Measurements from ENCODE around the gene UCN3.
"Not testable (repeated sequence)": the region's sequence is repeated elsewhere in the genome, so short reads cannot be mapped to it uniquely, and the experiment has no call there.

The UCN3 gene

GRCh38 chr10:5354068-5354467, 10.7 kb upstream of the UCN3 start:
- Mint-ChIP-seq H3K4me3 (no peak overlapping the region), H3K27ac (no peak overlapping the region), H3K36me3 (ENCODE audit: low read depth) (no peaks in the 10 kb centered on the region), H3K4me1 (ENCODE audit: low read depth) (peaks cover 5% of the 10 kb centered on the region), H3K27me3 (ENCODE audit: low read depth) (peaks cover 9% of the 10 kb centered on the region), H3K9me3 (peaks cover 3% of the 10 kb centered on the region)

DNA sequence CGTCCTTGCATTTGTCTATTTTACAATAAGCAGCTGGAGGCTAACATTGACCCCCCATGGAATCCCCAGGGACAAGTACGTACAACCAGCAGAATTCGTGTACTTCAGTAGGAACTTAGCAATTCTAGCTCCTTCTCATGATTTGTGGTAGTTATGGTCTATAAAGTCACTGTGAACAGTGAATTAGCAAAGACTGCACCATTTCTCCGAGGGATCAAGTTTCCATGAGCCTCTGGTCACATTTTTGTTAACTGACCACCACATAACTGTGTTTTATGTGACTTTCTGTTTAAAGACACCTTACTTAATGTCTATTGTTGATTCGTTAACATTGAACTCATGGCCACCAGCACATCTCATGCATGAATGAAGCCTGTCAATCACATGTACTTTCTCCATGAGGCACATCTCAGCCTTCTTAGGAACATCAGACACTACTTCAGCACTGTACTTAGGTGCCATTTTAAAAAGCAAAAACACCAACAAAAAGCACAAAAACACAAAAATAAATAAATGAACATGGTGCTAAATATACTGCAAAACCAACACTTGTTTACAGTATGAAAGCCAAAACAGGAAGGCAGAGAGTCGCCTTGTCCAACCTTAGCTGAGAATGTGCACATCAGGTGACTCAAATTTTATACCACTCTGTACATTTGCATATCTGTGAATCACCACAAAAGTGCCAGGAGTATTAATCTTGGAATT, 9.0 kb upstream of the UCN3 start:
- H3K4me3 Mint-ChIP-seq, result no peak overlapping the region
- peaks cover 3% of the 10 kb centered on the region for H3K9me3 Mint-ChIP-seq
- H3K27me3 Mint-ChIP-seq (ENCODE audit: low read depth), result peaks cover 9% of the 10 kb centered on the region
- H3K27ac Mint-ChIP-seq, result no peak overlapping the region
- H3K4me1 Mint-ChIP-seq (ENCODE audit: low read depth), result peaks cover 5% of the 10 kb centered on the region
- no peaks in the 10 kb centered on the region for H3K36me3 Mint-ChIP-seq (ENCODE audit: low read depth)

GRCh38 chr10:5356302-5356763, 8.4 kb upstream of the UCN3 start:
- Mint-ChIP-seq H3K36me3 (ENCODE audit: low read depth) (no peaks in the 10 kb centered on the region), H3K4me3 (no peak overlapping the region), H3K9me3 (peaks cover 3% of the 10 kb centered on the region), H3K4me1 (ENCODE audit: low read depth) (peaks cover 5% of the 10 kb centered on the region), H3K27ac (no peak overlapping the region), H3K27me3 (ENCODE audit: low read depth) (peaks cover 10% of the 10 kb centered on the region)

GRCh38 chr10:5360318-5360915, 4.3 kb upstream of the UCN3 start:
- Mint-ChIP-seq H3K4me3 (no peak overlapping the region), H3K36me3 (ENCODE audit: low read depth) (no peaks in the 10 kb centered on the region), H3K27me3 (ENCODE audit: low read depth) (peaks cover 34% of the 10 kb centered on the region), H3K4me1 (ENCODE audit: low read depth) (peaks cover 5% of the 10 kb centered on the region), H3K27ac (no peak overlapping the region), H3K9me3 (peaks cover 3% of the 10 kb centered on the region)

GRCh38 chr10:5361966-5362365, 2.8 kb upstream of the UCN3 start:
- no peak overlapping the region for H3K4me3 Mint-ChIP-seq
- peaks cover 5% of the 10 kb centered on the region for H3K4me1 Mint-ChIP-seq (ENCODE audit: low read depth)
- H3K9me3 Mint-ChIP-seq, result peaks cover 3% of the 10 kb centered on the region
- H3K27ac Mint-ChIP-seq, result no peak overlapping the region
- H3K27me3 Mint-ChIP-seq (ENCODE audit: low read depth), result peaks cover 45% of the 10 kb centered on the region
- no peaks in the 10 kb centered on the region for H3K36me3 Mint-ChIP-seq (ENCODE audit: low read depth)

GRCh38 chr10:5362873-5363272, 1.9 kb upstream of the UCN3 start:
- Mint-ChIP-seq H3K4me3 (no peak overlapping the region), H3K36me3 (ENCODE audit: low read depth) (no peaks in the 10 kb centered on the region), H3K27ac (no peak overlapping the region), H3K4me1 (ENCODE audit: low read depth) (peaks cover 5% of the 10 kb centered on the region), H3K9me3 (peaks cover 3% of the 10 kb centered on the region), H3K27me3 (ENCODE audit: low read depth) (peaks cover 43% of the 10 kb centered on the region)

DNA sequence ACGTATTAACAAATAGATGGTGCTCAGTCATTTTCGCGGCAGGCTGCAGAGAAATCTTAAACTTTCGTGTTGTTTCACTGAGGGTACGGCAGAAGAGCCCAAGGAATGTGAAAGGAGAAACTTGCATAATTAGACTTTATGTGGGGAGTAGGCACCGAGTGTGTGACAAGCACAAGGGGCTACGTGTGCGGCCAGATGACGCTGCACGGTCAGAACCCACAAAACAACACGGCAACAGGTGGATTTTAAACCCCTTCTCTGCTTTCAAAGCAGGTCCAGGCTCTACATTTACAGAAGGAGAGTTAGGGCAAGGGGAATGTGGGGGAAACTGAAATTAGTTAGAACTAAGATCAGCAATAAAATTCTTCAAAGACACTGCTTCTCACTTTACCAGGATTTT, 392 bp upstream of the UCN3 start:
- H3K9me3 Mint-ChIP-seq, result no peaks in the 10 kb centered on the region
- H3K4me1 Mint-ChIP-seq (ENCODE audit: low read depth), result peaks cover 5% of the 10 kb centered on the region
- no peaks in the 10 kb centered on the region for H3K36me3 Mint-ChIP-seq (ENCODE audit: low read depth)
- H3K27me3 Mint-ChIP-seq (ENCODE audit: low read depth), result peaks cover 36% of the 10 kb centered on the region
- H3K4me3 Mint-ChIP-seq, result no peak overlapping the region
- H3K27ac Mint-ChIP-seq, result peak overlapping the region; percentile 27

DNA sequence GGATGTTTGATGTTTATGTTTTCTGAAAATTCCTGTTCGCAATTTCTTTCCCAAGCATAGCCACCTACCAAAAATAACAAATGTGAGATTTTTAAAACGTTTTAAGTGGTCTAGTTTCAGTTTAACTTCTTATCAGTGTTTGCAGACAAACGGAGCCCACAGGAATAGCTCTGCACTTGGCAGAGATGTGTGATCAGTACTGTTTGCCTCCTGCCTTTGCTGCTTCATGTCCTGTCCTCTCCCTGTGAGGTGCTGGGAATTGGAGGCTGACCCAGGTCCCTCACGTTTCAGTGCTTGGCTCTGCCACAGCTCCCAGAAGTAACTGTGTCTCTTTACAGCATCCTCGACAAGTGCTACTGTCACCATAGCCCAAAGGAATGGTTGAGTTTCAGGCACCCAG, 1.2 kb downstream of the UCN3 start:
- Mint-ChIP-seq H3K4me1 (ENCODE audit: low read depth) (peaks cover 5% of the 10 kb centered on the region), H3K27ac (no peak overlapping the region), H3K4me3 (no peak overlapping the region), H3K36me3 (ENCODE audit: low read depth) (no peaks in the 10 kb centered on the region), H3K9me3 (peaks cover 7% of the 10 kb centered on the region), H3K27me3 (ENCODE audit: low read depth) (peaks cover 36% of the 10 kb centered on the region)

DNA sequence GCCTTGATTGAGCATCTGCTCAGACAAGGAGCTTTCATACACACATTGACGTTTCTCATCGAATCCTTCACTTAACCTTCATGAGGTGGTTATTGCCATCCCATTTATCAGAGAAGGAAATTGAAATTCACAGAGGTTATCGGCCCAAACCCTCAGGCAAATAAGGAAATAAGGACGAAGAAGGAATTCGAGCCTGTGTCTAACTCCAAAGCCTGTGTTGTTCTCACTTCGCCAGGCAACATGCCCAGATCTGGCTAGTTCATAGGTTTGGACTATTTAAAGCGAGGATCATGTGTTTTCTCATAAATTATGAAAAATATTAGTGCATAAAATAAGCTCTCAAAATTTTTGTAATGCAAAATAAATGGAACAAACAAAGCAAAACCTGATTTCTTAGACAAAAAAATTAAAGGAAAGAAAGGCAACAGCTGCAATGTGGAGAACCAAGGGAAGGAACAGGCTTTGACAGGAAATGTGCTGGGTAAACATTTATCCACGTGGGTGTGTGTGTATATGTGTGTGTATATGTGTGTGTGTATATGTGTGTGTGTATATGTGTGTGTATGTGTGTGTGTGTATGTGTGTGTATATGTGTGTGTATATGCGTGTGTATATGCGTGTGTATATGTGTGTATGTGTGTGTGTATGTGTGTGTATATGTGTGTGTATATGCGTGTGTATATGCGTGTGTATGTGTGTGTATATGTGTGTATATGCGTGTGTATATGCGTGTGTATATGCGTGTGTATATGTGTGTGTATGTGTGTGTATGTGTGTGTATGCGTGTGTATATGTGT, 4.8 kb downstream of the UCN3 start:
- Mint-ChIP-seq H3K9me3 (peaks cover 12% of the 10 kb centered on the region), H3K4me1 (ENCODE audit: low read depth) (peaks cover 5% of the 10 kb centered on the region), H3K27me3 (ENCODE audit: low read depth) (peaks cover 14% of the 10 kb centered on the region), H3K4me3 (no peak overlapping the region), H3K36me3 (ENCODE audit: low read depth) (no peaks in the 10 kb centered on the region), H3K27ac (no peak overlapping the region)

DNA sequence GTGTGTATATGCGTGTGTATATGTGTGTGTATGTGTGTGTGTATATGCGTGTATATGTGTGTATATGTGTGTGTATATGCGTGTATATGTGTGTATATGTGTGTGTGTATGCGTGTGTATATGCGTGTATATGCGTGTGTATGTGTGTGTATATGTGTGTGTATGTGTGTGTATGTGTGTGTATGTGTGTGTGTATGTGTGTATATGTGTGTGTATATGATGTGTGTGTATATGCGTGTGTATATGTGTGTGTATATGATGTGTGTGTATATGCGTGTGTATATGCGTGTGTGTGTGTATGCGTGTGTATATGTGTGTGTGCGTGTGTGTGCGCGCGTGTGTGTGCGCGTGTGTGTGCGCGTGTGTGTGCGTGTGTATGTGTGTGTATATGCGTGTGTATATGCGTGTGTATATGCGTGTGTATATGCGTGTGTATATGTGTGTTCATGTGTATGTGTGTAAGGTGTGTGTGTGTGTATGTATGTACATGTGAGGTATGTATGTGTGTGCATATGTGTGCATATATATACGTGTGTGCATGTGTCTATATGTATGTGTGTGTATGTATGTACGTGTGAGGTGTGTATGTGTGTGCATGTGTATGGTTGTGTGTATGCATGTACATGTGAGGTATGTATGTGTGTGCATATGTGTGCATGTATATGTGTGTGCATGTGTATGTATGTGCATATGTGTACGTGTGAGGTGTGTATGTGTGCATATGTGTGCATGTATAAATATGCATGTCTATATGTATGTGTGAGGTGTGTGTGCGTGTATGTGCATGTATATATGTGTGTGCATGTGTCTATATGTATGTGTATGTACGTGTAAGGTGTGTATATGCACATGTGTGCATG, 6.0 kb downstream of the UCN3 start:
- Mint-ChIP-seq H3K9me3 (peaks cover 12% of the 10 kb centered on the region), H3K27me3 (ENCODE audit: low read depth) (peaks cover 10% of the 10 kb centered on the region), H3K27ac (peak overlapping the region; percentile 8), H3K4me1 (ENCODE audit: low read depth) (peaks cover 2% of the 10 kb centered on the region), H3K36me3 (ENCODE audit: low read depth) (no peaks in the 10 kb centered on the region), H3K4me3 (no peak overlapping the region)

DNA sequence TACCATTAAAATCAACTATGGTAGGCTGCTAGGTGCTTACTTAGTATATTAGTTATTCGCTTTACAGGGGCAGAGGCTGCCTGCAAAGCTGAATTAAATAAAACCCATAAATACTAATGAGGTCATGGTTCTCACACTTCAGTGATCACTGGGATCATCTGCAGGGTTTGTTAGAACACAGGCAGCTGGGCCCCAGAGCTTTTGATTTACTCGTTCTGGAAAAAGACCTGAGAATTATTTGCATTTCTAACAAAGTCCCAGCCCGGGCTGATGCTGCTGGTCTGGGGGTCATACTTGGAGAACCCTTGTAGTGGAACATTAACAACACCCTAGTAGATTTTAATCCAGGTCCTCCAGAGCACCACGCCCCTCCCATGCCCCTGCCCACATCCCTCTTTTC, 8.5 kb downstream of the UCN3 start:
- H3K4me3 Mint-ChIP-seq, result no peak overlapping the region
- H3K9me3 Mint-ChIP-seq, result peaks cover 12% of the 10 kb centered on the region
- H3K27ac Mint-ChIP-seq, result no peak overlapping the region
- H3K4me1 Mint-ChIP-seq (ENCODE audit: low read depth), result peaks cover 2% of the 10 kb centered on the region
- H3K36me3 Mint-ChIP-seq (ENCODE audit: low read depth), result no peaks in the 10 kb centered on the region
- no peaks in the 10 kb centered on the region for H3K27me3 Mint-ChIP-seq (ENCODE audit: low read depth)

- H3K4me3 Mint-ChIP-seq, result no peak overlapping the region
- no peak overlapping the region for H3K27ac Mint-ChIP-seq
- peaks cover 2% of the 10 kb centered on the region for H3K4me1 Mint-ChIP-seq (ENCODE audit: low read depth)
- H3K27me3 Mint-ChIP-seq (ENCODE audit: low read depth), result peaks cover under 1% of the 10 kb centered on the region
- no peaks in the 10 kb centered on the region for H3K36me3 Mint-ChIP-seq (ENCODE audit: low read depth)
- H3K9me3 Mint-ChIP-seq, result peaks cover 12% of the 10 kb centered on the region
Observed at GRCh38 chr10:5373891-5374611, 9.3 kb downstream of the UCN3 start.

GRCh38 chr10:5376450-5376849, 11.7 kb downstream of the UCN3 start:
- Mint-ChIP-seq H3K4me3 (no peak overlapping the region), H3K36me3 (ENCODE audit: low read depth) (no peaks in the 10 kb centered on the region), H3K9me3 (peaks cover 5% of the 10 kb centered on the region), H3K27ac (no peak overlapping the region), H3K27me3 (ENCODE audit: low read depth) (peaks cover 5% of the 10 kb centered on the region), H3K4me1 (ENCODE audit: low read depth) (peaks cover 2% of the 10 kb centered on the region)

GRCh38 chr10:5379202-5379601, 14.4 kb downstream of the UCN3 start:
- not testable (repeated sequence) for H3K36me3 Mint-ChIP-seq (ENCODE audit: low read depth)

More at GRCh38 chr10:5379202-5379601, 14.4 kb downstream of the UCN3 start:
- not testable (repeated sequence) for H3K27ac Mint-ChIP-seq; H3K4me1 Mint-ChIP-seq (ENCODE audit: low read depth); H3K27me3 Mint-ChIP-seq (ENCODE audit: low read depth); H3K4me3 Mint-ChIP-seq; H3K9me3 Mint-ChIP-seq
